ENCODE measurements around the gene GRB10.

The GRB10 gene

GRCh38 chr7:50807026-50807730 lies 24.5 kb upstream of the GRB10 start:
- DNase-seq = no peak
- no peak overlapping the region for H3K27ac ChIP-seq

GRCh38 chr7:50806143-50806542 lies 23.4 kb upstream of the GRB10 start:
- Histone ChIP-seq H3K27ac (no peak overlapping the region), H3K4me3 (ENCODE audit: low read depth, low read length) (no peak overlapping the region), H3K27me3 (ENCODE audit: insufficient read depth, low read depth, severe bottlenecking) (peaks cover 3% of the 10 kb centered on the region), H3K36me3 (no peaks in the 10 kb centered on the region), H3K9me3 (ENCODE audit: severe bottlenecking) (no peaks in the 10 kb centered on the region)
- DNase-seq = no peak
- no peak for TF ChIP-seq CTCF (IDR thresholded peaks at IDR 0.05; ENCODE audit: low read depth, low read length)

More at GRCh38 chr7:50807026-50807730, 24.5 kb upstream of the GRB10 start:
- no peaks in the 10 kb centered on the region for H3K36me3 ChIP-seq
- H3K4me3 ChIP-seq (ENCODE audit: low read depth, low read length) = no peak overlapping the region
- TF ChIP-seq CTCF (IDR thresholded peaks at IDR 0.05; ENCODE audit: low read depth, low read length) = no peak
- peaks cover 3% of the 10 kb centered on the region for H3K27me3 ChIP-seq (ENCODE audit: insufficient read depth, low read depth, severe bottlenecking)
- H3K9me3 ChIP-seq (ENCODE audit: severe bottlenecking) = no peaks in the 10 kb centered on the region

GRCh38 chr7:50805447-50806125 lies 22.9 kb upstream of the GRB10 start:
- no peak for TF ChIP-seq CTCF (IDR thresholded peaks at IDR 0.05; ENCODE audit: low read depth, low read length)
- Histone ChIP-seq H3K9me3 (ENCODE audit: severe bottlenecking) (no peaks in the 10 kb centered on the region), H3K27ac (no peak overlapping the region), H3K4me3 (ENCODE audit: low read depth, low read length) (no peak overlapping the region), H3K36me3 (no peaks in the 10 kb centered on the region), H3K27me3 (ENCODE audit: insufficient read depth, low read depth, severe bottlenecking) (peaks cover 3% of the 10 kb centered on the region)
- no peak for DNase-seq

- Histone ChIP-seq H3K27ac (no peak overlapping the region), H3K27me3 (ENCODE audit: insufficient read depth, low read depth, severe bottlenecking) (peaks cover 3% of the 10 kb centered on the region), H3K9me3 (ENCODE audit: severe bottlenecking) (no peaks in the 10 kb centered on the region), H3K4me3 (ENCODE audit: low read depth, low read length) (no peak overlapping the region), H3K36me3 (no peaks in the 10 kb centered on the region)
- DNase-seq = no peak
- no peak for TF ChIP-seq CTCF (IDR thresholded peaks at IDR 0.05; ENCODE audit: low read depth, low read length)
Measured at GRCh38 chr7:50803359-50804337, 21.0 kb upstream of the GRB10 start.

- Histone ChIP-seq H3K27me3 (ENCODE audit: insufficient read depth, low read depth, severe bottlenecking) (no peaks in the 10 kb centered on the region), H3K36me3 (no peaks in the 10 kb centered on the region), H3K9me3 (ENCODE audit: severe bottlenecking) (no peaks in the 10 kb centered on the region), H3K4me3 (ENCODE audit: low read depth, low read length) (no peak overlapping the region), H3K27ac (no peak overlapping the region)
- DNase-seq = no peak
- peak; percentile 37; the same call in 1 of the 2 replicates for TF ChIP-seq CTCF (IDR thresholded peaks at IDR 0.05; ENCODE audit: low read depth, low read length)
Measured at GRCh38 chr7:50801907-50802306, 19.2 kb upstream of the GRB10 start.
